GM18870 (cell line): ENCODE results near the gene PEX3.

Experiments used
- ATAC-seq: cut with Tn5 transposase; IDR thresholded peaks from one replicate; pipeline ENCODE4 v1.9.1; 2021; ENCODE audit warnings: moderate library complexity; ENCODE audit not compliant: unreplicated experiment

PEX3 gene, protein sequence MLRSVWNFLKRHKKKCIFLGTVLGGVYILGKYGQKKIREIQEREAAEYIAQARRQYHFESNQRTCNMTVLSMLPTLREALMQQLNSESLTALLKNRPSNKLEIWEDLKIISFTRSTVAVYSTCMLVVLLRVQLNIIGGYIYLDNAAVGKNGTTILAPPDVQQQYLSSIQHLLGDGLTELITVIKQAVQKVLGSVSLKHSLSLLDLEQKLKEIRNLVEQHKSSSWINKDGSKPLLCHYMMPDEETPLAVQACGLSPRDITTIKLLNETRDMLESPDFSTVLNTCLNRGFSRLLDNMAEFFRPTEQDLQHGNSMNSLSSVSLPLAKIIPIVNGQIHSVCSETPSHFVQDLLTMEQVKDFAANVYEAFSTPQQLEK

DNA sequence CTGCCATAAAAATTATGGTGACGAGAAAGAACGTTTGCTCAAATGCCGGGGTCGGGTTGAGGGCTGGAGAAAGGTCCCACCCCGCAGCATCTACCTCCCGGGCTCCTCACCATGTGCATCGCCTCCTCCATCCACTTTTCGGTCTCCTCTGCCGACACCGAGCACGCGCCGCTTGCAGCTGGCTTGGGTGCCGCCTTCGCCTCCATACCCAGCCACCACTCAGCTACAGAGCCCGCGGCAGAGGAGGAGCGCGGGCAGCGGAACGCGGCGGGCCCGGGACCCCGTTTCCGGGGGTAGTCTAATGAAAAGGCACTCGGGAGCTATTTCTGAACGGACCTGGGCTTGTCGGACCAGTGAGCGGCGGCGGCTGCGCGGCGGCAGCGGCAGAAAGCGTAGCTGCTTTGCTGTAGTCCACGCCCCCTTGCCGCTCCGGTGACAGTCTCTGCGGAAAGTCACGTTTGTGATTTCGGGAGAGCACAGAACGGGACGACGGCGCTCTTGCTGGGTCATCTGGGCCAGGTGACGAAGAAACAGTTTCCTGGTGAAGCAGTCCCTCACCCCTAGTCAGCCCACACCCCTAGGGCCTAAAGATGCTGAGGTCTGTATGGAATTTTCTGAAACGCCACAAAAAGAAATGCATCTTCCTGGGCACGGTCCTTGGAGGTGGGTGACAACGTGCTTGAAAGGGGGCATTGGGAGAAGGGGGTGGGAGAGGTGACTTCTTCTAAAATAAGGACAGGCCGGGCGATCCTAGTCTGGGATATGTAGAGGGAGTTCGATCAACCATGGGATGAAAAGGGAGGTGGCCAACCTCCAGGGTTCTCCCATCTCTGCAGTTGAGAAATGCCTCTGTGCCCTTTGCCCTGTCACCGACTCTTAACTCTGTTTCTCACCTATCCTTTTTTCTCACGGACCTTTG is at the start of gene PEX3, which contains the start of gene ADAT2:
TSS of gene PEX3 (plus strand) at position 353 of the 919 bp plus-strand sequence. CDS start at position 591, 238 bp downstream.
TSS of gene ADAT2 (minus strand) at position 243 of the 919 bp plus-strand sequence. CDS start at position 206, 37 bp downstream.
- peak; percentile 89 for ATAC-seq

DNA sequence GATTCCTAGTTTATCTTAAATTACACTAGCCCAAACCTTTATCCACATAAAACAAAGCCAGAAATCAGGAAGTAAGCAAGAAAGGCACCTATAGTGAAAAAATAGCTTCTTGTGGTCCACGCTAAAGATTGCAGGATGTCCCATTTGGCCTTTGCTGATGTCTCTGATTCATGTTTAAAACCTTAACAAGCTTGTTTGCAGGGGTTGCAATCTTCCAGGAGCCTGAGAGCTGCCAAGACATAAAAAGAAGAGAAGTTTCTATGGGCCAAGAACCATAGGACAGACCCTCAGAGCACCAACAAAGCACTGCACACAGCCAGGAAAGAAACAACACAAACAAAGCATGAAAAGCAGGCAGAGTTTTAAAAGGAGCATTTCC is 49.5 kb upstream of the PEX3 start:
- no peak for ATAC-seq

DNA sequence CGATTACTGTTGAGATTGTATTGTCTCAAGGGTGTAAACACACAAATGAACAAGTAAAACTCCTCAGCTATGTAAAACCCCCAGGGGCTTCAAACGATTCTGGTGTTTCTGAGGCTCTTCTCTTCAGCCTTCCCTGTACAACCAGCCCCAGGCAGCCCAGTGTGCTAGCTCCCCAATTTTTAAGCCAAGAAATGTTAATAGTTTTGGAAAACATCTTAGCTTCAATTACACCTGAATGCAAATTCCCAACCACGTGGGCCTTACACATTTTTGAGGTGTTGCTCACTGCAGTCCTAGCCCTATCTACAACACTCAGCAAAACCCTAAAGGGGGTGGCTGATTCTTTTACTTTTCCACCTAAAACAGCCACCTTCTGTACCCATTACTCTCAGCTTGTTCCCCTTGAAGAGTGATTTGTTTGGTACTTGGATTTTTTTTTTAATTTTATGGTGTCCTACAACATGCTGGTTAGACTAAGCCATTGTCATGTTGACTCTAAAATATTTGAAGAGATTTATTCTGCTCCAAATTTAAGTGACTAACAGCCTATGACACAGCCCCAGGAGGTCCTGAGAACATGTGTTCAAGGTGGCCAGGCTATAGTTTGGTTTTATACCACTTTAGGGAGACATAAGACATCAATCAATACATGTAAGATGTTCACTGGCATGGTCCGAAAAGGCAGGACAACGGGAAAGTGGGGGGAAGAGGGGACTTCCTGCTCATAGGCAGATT is 48.8 kb upstream of the PEX3 start:
- no peak for ATAC-seq

DNA sequence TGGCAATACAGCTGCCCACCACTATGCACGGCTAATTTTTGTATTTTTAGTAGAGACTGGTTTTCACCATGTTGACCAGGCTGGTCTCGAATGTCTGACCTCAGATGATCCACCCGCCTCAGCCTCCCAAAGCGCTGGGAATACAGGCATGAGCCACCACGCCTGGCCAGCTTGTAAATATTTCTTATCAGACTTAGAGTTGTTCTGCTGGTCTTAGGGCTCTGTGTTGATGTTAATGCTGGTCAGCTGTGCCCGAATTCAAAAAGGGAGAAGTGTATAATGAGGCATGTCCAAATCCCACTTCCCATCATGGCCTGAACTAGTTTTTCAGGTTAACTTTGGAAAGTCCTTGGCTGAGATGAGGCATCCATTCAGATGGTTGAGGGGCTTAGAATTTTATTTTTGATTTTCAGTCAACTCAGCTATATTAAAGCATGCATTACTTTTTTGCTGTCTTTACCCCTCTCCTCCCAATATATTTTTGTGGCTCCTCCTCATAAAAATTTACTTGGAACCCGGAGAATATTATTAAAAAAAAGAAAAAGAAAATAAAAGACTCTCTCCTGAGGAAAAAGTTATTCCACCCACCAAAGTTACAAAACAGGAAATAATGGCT is 47.8 kb upstream of the PEX3 start:
- ATAC-seq: no peak

DNA sequence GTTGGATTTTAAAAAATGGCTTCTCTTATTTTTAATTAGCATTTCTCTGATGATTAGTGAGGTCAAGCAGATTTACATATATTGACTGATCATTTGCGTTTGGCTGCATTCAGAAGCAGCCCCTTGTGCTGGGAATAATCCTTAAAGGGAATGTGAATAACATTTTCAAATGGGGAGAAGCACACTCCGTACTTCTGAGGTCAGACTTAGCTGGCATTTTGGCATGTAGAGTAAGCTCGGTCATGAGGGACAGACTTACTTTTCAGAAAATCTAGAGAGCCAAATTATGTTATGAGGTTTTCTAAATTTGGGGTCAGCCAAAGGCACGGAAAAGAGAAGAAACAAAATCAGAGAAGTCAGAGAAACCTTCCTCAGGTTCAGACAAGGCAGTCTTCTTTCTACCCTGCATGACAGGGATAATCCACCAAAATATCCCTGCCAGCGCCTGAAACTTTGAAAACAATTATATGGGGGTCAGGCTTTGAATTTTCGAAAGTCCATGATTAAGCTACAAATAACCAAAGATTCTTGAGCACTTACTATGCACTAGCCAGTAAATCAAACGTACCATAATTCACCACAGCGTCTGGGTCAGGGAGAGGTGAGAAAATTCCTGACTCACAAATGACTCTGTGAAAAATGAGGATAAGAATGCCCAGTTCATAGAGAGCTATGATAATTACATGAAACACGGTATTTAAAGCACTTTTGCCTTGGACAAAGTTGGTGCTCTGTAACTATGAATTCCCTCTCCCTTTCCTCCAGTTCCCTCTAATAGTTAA is 45.0 kb upstream of the PEX3 start:
- no peak for ATAC-seq

DNA sequence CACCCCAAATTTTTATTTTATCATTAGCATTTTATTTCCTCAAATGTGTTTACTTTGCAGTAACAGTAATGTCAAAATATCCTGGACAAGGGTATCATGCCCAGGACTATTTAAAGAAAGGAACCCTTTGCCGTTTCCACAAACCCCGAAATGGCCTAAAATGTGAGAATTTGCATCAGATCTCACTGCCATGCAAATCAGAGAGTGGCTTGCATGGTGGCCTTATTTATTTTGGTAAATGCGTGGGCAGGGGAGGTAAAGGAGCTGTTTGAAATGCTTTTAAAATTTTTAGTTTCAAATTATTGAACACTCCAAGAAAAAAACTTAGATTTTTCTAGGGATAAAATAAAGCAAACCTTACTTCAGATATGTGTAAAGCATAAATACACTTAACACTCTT is 43.9 kb upstream of the PEX3 start:
- ATAC-seq: no peak

DNA sequence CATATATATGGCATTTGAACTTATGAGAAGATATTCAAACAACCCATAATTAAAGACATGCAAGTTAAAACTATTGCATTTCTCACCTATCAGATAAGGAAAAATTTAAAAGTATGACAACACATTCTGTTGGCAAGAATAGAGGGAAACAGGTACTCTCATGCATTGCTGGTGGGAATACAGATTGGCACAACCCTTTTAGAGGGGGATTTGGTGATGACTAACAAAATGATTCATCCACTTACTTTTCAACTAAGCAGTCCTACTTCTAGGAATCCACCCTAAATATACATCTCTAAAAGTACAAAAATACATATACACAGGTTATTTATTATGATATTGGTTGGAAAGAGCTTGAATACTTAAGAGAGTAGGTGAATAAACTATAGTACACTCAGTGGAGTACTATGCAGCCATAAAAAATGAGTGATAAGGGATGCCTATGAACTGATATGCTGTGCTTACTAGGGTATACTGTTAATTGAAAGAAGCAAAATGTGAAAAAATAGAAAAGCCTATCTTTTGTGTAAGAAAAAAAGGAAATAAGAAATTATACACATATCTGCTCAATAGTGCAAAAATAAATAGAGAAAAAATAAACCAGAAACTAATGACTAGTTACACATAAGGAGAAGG is 42.3 kb upstream of the PEX3 start:
- ATAC-seq: no peak

DNA sequence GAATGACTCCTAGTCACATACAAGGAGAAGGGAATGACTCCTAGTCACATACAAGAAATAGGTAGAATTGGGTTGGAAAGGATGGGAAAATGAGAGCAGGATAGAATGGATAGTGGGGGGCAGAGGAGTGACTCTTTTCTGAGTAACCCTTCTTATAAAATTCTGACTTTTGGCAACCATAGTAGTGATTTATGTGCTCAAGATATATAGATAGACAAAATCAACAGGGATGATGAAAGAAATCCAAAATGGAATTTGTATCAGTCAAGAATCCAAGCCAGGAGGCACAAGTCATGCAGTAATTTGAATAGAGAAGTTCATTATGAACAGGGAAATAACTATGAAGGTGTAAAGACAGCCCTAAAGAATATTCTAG is 41.8 kb upstream of the PEX3 start:
- ATAC-seq: no peak

DNA sequence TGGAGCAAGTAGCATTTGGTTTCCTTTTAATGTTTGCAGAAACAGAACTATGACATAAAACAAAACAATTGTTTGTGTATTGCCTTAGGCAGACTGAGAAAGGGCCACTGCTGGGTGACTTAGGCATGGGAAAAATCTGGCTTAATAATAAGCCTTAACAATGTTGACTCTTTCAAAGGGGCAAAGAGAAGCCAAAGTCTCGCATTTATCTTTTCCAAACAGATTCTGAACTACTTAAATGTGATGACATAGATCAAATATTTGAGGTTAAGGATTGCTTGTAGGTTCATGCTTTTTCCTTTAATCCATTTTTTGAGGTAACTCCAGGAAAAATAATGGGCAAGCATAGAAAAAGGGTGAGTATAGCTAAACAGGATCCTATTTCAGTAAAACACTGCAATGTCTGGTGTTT is 39.7 kb upstream of the PEX3 start:
- ATAC-seq: no peak

DNA sequence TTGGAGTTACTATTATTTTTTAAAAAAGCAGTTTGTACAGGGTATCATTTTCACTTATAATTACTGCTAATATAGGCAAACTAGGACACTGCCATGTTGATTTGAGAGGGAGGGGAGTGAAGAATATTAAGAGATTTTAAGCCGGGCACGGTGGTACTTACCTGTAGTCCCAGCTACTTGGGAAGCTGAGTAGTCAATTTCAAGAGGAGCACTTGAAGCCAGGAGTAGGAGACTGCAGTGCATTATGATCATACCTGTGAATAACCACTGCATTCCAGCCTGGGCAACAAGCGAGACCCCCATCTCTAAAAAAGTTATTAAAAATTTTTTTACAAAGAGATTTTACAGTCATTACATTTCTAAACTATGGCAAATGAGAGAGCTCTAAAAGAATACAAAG is 35.8 kb upstream of the PEX3 start:
- no peak for ATAC-seq

DNA sequence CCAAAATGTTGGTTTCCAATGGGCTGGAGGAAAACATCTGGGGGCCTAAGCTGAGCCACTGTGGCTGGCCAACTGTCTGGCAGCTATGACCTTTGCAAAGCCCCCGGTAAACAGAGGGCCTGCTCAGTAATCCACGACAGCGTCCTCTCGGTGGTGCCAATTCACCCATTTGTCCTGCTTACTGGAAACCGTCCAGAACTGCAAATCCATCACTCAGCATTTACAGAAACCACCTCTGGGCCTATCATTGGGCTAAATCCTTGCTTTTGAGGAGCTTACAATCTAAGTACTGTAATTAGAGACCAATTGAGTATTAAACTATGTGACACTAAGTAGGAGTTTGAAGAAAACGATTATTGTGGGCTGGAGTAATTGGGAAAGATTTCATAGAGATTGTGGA is 31.1 kb upstream of the PEX3 start:
- no peak for ATAC-seq

DNA sequence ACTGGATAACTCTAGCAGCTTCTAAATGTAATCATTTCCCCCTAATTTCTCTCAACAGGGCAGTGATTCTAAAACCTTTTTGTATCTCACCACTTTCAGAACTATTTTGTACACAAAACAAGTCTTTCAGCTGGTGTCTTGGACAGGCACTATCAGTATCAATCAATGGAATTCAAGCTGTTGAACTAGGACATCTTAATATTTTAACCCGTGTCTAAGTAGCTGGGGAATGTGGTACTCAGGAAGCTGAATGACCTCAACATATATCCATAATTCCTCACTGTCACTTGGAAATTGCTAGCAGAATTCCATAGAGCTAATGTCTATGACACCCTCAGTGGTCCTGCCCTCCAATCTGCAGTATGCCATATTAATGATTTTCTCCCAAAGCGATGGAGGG is 24.6 kb upstream of the PEX3 start:
- ATAC-seq: no peak

DNA sequence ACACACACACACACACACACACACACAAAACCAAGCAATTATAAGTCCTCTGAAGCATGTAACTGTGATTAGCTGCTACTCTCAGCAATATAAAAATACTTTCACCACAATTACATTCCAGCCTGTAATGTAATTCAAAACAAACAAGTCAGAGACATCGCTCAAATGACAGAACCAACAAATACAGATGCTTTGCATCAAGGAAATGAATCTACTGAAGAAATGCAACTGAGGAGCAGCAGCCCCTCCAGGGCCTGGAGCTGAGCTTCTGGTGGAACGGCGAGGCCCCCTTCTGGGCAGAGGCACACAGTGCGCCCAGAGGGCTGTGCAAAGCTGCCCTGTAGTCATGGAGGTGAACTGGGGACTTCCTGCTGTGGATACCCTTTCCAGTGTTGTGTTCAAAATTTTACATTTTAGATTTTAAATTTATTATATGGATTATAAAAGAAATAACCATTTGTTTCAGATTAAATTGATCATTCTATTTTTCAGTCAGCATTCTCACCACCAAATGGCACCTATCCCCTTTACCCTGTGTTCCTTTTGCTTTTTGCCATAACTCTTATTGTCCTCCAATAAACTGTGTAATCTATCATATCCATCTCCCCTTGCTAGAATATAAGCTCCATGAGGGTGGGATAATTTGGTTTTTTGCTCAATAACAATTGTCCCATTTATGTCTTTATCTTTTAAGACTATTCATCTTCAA is 23.3 kb upstream of the PEX3 start:
- peak; percentile 96 for ATAC-seq

DNA sequence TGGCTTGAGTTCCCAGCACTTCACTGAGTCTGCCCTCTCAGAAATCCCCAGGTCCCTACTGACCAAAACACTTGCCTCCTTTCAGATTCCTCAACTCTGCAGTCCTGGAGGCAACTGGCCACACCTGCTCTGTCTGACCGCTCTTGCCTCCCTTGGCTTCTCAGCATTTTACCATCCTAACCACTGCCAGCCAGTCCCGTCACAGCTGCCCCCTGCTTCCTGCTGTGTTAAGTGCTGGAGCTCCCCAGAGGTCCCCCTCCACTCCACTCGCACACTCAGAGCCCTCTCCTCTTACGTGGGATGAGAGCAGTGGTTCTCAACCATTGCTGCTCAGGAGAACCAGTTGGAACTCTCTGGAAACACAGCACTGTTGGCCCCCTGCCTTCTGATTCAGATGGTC is 20.6 kb upstream of the PEX3 start:
- no peak for ATAC-seq

DNA sequence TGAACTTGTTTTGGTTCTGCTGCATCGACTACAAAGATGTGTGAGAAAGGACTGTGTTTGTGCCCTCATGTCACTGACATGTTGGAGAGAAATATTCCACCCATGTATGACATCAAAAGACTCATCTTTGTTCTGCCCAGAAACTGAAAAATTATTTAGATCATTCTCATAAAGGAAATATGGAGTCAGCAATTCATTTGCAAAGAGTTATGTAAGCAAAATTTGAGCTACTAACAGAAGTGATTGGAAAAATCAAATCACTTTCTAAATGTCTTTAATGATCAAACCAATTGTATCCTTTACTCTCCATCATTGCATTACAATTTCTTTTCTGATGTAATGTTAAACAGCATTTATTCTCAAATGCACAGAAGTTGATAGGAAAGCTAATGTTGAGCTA is 19.4 kb upstream of the PEX3 start:
- no peak for ATAC-seq

DNA sequence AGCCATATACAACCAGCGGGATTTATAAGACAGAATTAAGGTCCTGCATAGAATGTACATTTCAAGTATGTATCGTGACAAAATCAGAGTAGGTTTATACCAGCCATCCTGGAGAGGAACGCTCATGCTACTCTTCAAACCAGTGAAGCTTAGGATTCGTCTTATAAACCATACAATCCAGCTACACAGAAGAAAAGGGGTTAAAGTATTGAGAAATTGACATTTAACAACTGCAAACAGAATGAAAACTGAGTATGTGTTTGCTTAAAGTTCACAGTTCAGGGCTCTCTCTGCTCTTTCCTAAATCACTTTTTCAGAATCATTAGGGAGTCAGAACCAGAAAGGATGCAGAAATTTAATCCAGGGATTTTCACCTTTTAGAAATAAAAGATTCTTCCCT is 18.0 kb upstream of the PEX3 start:
- ATAC-seq: no peak

DNA sequence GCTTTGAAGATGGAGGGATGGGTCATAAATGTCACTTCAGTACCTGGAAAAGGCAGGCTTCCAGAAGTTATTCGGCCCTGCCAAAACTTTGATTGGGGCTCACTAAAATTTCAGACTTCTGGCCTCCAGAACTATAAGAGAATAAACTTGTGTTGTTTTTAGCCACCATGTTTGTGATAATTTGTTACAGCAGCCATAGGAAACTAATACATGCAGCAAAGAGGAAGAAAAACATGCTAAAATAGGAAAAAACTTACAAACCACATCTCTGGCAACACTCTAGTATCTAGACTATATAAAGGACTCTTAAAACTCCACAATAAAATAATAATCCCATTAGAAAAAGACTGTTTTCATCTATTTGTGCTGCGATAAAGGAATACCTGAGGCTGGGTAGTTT is 9.6 kb upstream of the PEX3 start:
- ATAC-seq: no peak

DNA sequence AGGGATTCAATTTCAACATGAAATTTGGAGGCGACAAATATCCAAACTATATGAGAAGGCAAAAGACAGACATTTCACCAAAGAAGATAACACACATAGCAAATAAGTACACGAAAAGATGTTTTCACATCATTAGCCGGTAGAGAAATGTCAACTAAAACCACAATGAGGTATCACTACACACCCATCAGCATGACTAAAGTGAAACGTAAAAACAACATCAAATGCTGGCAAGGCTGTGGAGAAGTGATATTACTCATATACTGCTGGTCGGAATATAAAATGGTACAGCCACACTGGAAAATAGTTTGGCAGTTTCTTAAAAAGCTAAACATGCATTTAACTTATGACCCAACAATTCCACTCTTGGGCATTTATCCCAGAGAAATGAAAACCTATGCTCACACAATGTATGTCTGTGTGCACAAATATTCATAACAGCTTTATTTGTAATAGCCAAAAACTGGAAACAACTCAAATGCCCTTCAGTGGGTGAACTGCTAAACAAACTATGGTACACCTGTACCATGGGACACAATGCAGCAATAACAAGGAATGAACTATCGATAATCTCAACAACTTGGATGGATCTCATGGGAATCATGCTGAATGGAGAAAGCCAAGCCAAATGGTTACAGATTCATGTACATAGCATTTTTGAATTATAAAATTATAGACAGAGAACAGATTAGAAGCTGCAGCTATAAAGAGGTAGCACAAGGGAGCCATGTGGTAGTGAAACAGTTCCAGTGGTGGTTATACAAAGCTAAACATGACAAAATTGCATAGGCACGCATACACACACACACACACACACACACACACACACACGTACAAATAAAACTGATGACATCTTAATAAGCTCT is 8.7 kb upstream of the PEX3 start:
- ATAC-seq: no peak
